GM18858 (cell line): ENCODE measurements around the gene SH3BP2.

Experiments used
- ATAC-seq: cut with Tn5 transposase; IDR thresholded peaks from one replicate; pipeline ENCODE4 v1.9.1; 2021; ENCODE audit not compliant: unreplicated experiment

The SH3BP2 gene, protein sequence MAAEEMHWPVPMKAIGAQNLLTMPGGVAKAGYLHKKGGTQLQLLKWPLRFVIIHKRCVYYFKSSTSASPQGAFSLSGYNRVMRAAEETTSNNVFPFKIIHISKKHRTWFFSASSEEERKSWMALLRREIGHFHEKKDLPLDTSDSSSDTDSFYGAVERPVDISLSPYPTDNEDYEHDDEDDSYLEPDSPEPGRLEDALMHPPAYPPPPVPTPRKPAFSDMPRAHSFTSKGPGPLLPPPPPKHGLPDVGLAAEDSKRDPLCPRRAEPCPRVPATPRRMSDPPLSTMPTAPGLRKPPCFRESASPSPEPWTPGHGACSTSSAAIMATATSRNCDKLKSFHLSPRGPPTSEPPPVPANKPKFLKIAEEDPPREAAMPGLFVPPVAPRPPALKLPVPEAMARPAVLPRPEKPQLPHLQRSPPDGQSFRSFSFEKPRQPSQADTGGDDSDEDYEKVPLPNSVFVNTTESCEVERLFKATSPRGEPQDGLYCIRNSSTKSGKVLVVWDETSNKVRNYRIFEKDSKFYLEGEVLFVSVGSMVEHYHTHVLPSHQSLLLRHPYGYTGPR

DNA sequence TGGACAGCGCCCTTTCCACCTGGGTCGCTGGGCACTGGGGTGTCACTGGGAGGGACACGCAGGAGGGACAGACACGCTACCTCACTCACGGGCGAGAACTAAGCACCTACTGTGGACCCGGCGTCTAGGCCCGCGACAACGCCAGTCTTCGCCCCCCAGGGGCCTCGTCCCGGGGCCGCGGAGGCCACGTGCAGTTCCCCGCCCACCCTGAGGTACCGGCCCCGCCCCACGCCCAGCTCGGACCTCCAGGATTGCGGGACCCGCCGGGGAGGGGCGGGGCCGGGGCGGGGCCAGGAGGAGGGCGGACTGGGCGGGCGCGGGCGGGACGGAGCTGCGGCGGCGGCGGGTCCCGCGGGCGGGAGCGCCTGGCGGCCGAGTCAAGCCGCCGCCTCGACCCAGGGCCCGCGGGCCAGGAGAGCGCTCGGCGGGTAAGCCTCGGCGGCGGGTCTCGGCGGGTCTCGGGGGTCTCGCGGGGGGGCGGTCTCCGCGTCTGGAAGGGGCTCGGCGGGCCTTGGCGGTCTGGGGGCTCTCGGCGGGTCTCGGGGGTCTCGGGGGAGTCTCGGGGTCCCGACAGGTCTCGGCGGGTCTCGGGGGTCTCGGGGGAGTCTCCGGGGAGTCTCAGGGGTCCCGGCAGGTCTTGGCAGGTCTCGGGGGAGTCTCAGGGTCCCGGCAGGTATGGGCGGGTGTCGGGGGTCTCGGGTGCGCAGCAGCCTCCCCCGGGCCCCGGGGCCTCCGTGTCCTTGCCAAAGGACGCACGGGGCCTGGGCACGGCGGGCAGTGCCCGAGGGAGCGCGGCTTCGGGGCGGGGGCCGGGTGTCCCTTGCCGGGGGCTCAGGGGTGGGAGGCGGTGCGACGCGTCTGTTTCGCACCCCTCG, at the start of gene SH3BP2:
Gene SH3BP2, plus strand, starts transcription at position 375 of the 875 bp plus-strand sequence. CDS start 27,533 bp downstream, outside the sequence.
- ATAC-seq, result no peak

GRCh38 chr4:2743518-2744445, 49.1 kb upstream of the SH3BP2 start:
- no peak for ATAC-seq

- ATAC-seq, result no peak
Measured at GRCh38 chr4:2744576-2745270, 48.2 kb upstream of the SH3BP2 start.

DNA sequence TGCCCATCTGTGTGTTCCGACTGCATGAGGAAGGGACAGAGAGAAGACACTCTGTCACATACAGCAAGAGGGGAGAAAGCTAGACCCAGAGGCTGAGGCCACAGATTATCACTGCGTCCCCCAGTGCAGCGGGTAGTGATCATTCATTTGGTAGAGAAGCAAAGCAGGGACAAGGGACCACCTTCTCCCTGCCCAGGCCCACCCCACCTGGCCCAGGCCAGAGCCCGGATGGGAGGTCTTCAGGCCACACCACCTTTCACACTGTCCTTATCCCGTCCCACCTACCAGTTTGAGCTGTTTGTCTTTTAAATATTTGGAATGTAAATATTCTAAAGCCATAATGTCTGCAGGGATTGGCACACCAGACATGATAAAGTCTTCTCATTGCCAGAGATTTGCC, 47.4 kb upstream of the SH3BP2 start:
- ATAC-seq, result no peak

- ATAC-seq, result peak; percentile 84
Measured at GRCh38 chr4:2745981-2746806, 46.7 kb upstream of the SH3BP2 start.

GRCh38 chr4:2746891-2747695, 45.8 kb upstream of the SH3BP2 start:
- ATAC-seq, result no peak

GRCh38 chr4:2750719-2751605, 41.9 kb upstream of the SH3BP2 start:
- no peak for ATAC-seq

GRCh38 chr4:2753436-2753835, 39.4 kb upstream of the SH3BP2 start:
- no peak for ATAC-seq

GRCh38 chr4:2754848-2755819, 37.8 kb upstream of the SH3BP2 start:
- ATAC-seq, result no peak

- peak; percentile 44 for ATAC-seq
Measured at GRCh38 chr4:2755821-2756690, 36.8 kb upstream of the SH3BP2 start, which contains the start of gene TNIP2. TSS of gene TNIP2 (minus strand) at chr4:2756336. CDS start at chr4:2756289, 47 bp downstream.

- ATAC-seq, result no peak
Measured at GRCh38 chr4:2756691-2757350, 36.1 kb upstream of the SH3BP2 start.

GRCh38 chr4:2757426-2757825, 35.5 kb upstream of the SH3BP2 start:
- no peak for ATAC-seq

DNA sequence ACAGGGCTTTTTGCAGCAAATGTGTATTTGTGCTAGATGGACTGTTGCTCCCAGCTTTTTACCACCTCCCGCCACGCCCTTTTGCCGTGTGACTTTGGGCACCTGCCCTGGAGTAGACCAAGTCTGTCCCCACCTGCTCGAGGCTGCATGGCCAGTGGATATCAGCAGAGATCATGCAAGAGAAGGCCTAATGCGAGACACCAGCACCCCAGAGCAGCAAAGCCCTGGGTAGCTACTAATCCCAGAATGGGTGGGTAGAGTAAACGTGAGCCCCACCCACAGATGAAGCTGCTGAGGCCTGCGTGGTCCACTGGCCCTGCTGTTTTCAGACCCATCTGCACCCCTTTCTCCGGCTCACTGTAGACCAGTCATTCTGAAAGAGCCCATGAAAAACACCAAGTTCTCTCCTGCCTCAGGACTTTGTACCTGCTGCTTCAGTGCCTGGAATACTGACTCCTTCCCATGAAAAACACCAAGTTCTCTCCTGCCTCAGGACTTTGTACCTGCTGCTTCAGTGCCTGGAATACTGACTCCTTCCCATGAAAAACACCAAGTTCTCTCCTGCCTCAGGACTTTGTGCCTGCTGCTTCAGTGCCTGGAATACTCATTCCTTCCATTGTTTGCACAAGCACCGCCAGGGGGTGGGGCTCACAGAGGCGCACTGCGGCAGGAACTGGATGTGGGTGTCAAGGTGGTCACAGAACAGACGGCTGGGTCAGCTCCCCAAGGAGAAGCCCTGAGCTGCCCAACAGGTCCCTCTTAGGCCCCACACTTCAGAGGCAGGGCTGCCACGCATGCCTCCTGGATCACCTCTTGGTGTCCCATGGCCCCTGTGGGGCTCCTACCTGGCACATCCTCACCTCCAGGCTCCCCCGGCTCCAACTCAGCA, 31.6 kb upstream of the SH3BP2 start:
- ATAC-seq, result no peak

- ATAC-seq, result no peak
Measured at GRCh38 chr4:2762048-2762447, 30.8 kb upstream of the SH3BP2 start.
